Measurements from ENCODE around the gene TMEM87B.

TMEM87B gene

DNA sequence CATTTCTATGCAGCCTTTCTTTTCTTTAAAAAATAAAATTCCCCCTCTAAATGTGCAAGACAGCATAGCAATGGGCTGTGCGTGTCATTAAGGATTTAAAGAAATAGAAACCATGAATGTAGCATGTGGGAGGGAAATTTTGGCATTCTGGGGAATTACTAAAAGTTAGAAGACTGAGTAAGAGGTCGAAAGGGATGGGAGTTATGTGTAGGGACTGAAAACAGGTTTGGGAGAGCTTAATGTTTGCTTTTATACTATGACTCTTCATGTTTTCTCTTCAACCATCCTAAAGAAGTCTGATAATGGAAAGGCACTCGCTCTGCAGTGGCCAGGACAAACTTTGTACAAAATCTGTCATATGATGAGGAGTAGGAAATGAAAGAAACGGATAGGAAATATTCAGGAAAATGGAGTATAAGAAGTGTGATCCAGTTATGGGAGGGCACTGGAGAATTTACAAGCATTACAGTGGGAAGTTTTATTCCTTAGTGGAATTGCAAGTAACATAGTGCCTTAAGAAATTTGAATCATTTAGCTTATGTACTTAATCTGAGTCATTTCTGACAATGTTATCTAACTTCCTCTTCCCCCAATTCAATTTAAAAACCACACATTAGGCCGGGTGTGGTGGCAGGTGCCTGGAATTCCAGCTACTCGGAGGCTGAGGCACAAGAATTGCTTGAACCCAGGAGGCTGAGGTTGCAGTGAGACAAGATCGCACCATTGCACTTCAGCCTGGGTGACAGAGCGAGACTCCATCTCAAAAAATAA, 20.6 kb downstream of the TMEM87B start:
- peak; percentile 26 for DNase-seq (ENCODE audit: extremely low read depth, insufficient read length)
- Histone ChIP-seq H3K36me3 (ENCODE audit: control insufficient read depth, insufficient read depth, low read length) (peaks cover 6% of the 10 kb centered on the region), H3K27me3 (replicated peaks; ENCODE audit: control insufficient read depth, insufficient read depth, low read length) (no peaks in the 10 kb centered on the region), H3K4me3 (replicated peaks; ENCODE audit: low read depth, low read length) (no peak overlapping the region)
- TF ChIP-seq, protein P1, sequence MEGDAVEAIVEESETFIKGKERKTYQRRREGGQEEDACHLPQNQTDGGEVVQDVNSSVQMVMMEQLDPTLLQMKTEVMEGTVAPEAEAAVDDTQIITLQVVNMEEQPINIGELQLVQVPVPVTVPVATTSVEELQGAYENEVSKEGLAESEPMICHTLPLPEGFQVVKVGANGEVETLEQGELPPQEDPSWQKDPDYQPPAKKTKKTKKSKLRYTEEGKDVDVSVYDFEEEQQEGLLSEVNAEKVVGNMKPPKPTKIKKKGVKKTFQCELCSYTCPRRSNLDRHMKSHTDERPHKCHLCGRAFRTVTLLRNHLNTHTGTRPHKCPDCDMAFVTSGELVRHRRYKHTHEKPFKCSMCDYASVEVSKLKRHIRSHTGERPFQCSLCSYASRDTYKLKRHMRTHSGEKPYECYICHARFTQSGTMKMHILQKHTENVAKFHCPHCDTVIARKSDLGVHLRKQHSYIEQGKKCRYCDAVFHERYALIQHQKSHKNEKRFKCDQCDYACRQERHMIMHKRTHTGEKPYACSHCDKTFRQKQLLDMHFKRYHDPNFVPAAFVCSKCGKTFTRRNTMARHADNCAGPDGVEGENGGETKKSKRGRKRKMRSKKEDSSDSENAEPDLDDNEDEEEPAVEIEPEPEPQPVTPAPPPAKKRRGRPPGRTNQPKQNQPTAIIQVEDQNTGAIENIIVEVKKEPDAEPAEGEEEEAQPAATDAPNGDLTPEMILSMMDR (IDR thresholded peaks at IDR 0.05; ENCODE audit: insufficient read depth, low read length, poor library complexity, severe bottlenecking), result no peak

DNA sequence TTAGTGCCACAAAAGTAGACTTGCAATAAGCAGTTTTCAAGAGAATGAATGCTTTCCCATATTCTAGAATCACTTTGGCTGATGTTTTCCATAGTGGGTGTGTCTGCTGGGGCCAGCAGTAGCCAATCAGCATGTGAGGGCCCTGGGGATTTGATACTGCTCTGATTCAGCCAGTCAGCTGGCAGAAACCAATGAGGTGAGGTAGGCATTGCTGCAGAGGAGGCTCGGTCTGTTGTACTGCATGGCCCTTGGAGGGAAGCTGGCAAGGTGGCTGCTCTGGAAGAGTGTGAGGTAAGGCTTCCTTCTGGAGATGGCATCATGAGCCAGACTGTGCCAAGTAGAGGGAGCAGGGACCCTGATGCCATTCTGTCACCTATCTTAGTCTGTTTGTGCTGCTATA, 22.7 kb downstream of the TMEM87B start:
- Histone ChIP-seq H3K27me3 (replicated peaks; ENCODE audit: control insufficient read depth, insufficient read depth, low read length) (no peaks in the 10 kb centered on the region), H3K4me3 (replicated peaks; ENCODE audit: low read depth, low read length) (no peak overlapping the region), H3K36me3 (ENCODE audit: control insufficient read depth, insufficient read depth, low read length) (peaks cover 16% of the 10 kb centered on the region)
- TF ChIP-seq, protein P1 (IDR thresholded peaks at IDR 0.05; ENCODE audit: insufficient read depth, low read length, poor library complexity, severe bottlenecking), result no peak
- DNase-seq (ENCODE audit: extremely low read depth, insufficient read length), result no peak

DNA sequence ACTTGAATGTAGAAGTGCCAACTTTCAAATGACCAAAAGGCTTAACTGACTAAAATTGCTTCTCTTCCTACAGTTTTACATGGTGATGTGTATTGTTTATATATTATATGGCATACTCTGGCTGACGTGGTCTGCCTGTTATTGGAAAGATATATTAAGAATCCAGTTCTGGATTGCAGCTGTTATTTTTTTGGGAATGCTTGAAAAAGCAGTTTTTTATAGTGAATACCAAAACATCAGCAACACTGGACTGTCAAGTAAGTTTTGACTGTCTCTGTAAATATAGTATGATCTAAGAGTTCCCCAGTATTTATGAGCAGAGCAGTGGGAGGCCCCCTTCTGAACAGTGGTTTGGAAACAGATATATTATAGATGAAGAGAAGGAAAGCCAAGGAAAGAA, 26.2 kb downstream of the TMEM87B start:
- DNase-seq (ENCODE audit: extremely low read depth, insufficient read length), result no peak
- TF ChIP-seq, protein P1 (IDR thresholded peaks at IDR 0.05; ENCODE audit: insufficient read depth, low read length, poor library complexity, severe bottlenecking), result no peak
- Histone ChIP-seq H3K36me3 (ENCODE audit: control insufficient read depth, insufficient read depth, low read length) (peaks cover 20% of the 10 kb centered on the region), H3K4me3 (replicated peaks; ENCODE audit: low read depth, low read length) (no peak overlapping the region), H3K27me3 (replicated peaks; ENCODE audit: control insufficient read depth, insufficient read depth, low read length) (no peaks in the 10 kb centered on the region)

DNA sequence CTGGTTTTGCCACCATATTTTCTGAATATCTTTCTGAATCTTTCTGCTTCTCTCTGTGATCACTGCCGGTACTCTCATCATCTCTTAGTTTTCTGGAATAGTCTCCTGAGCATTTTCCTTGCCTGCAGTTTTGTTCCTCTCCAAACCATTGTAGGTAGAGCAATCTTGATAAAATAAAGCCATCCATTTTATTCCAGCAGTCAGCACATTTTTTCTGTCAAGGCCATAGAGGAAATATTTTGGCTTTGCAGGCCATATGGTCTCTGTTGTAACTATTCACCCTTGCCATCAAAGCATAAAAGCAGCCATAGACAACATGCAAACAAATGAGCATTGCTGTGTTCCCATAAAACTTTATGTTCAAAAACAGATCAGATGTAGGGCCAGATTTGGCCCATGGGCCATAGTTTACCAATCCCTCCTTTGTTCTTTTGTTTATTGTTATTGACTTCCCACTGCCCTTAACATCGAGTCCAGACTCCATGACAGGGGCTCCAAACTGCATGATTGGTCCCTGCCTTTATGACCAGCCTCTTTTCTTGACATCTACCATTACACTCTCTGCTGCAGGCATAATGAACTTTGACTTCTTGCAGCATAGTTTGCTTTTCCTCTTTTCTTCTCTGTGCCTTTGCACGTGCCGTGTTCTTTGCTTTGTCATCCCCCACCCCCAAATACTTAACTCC, 29.8 kb downstream of the TMEM87B start:
- DNase-seq (ENCODE audit: extremely low read depth, insufficient read length), result no peak
- Histone ChIP-seq H3K36me3 (ENCODE audit: control insufficient read depth, insufficient read depth, low read length) (peaks cover 16% of the 10 kb centered on the region), H3K4me3 (replicated peaks; ENCODE audit: low read depth, low read length) (no peak overlapping the region), H3K27me3 (replicated peaks; ENCODE audit: control insufficient read depth, insufficient read depth, low read length) (no peaks in the 10 kb centered on the region)
- TF ChIP-seq, protein P1 (IDR thresholded peaks at IDR 0.05; ENCODE audit: insufficient read depth, low read length, poor library complexity, severe bottlenecking), result no peak

DNA sequence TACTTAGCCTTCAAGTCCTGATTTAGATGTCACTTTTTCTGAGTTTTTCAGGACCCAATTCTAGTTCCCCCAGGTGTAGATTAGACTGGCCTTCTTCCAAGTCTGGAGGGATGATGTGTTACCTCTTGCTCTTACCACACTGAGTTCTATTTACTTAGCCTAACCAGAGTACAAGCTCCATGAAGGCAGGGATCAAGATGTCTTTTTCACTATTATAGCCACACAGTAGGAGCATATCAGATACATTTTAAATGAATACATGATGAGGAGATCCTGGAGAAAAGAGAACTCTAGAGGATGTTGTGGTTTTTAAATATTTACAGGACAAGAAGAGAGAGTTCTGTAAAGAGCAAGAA, 30.3 kb downstream of the TMEM87B start:
- Histone ChIP-seq H3K4me3 (replicated peaks; ENCODE audit: low read depth, low read length) (no peak overlapping the region), H3K27me3 (replicated peaks; ENCODE audit: control insufficient read depth, insufficient read depth, low read length) (no peaks in the 10 kb centered on the region), H3K36me3 (ENCODE audit: control insufficient read depth, insufficient read depth, low read length) (peaks cover 16% of the 10 kb centered on the region)
- DNase-seq (ENCODE audit: extremely low read depth, insufficient read length), result no peak
- TF ChIP-seq, protein P1 (IDR thresholded peaks at IDR 0.05; ENCODE audit: insufficient read depth, low read length, poor library complexity, severe bottlenecking), result no peak
